Lower lobe of right lung (tissue), 2 donors: Measurements from ENCODE around the gene SLC22A7. TPM values are rescaled to one million over a fixed set of nuclear protein-coding genes. Genes with fewer than 3 reads are reported as not detected.

Experiments used
- ATAC-seq, 2 donors: fragments of 200-7000 bp; cut with Tn5 transposase; one replicate each; pipeline ENCODE4 v1.9.1; 2020 to 2022; ENCODE audit warnings: mild to moderate bottlenecking in 2 of 2, moderate library complexity in 2 of 2
- DNase-seq: peaks from one replicate; pipeline ENCODE4 v3.0.0-alpha.2; 2020
- H3K27ac ChIP-seq: fragments of 200-600 bp; one replicate; pipeline ENCODE4 v1.8.0; 2022
- H3K27me3 ChIP-seq: fragments of 200-600 bp; one replicate; pipeline ENCODE4 v1.8.0; 2022; ENCODE audit warnings: low read depth
- H3K36me3 ChIP-seq: fragments of 200-600 bp; one replicate; pipeline ENCODE4 v1.8.0; 2022; ENCODE audit warnings: mild to moderate bottlenecking
- H3K4me1 ChIP-seq: fragments of 200-600 bp; one replicate; pipeline ENCODE4 v1.8.0; 2022
- H3K4me3 ChIP-seq: fragments of 200-600 bp; one replicate; pipeline ENCODE4 v1.8.0; 2022; ENCODE audit warnings: mild to moderate bottlenecking
- H3K9me3 ChIP-seq: fragments of 200-600 bp; one replicate; pipeline ENCODE4 v1.8.0; 2022
- CTCF ChIP-seq: fragments of 200-600 bp; IDR thresholded peaks from one replicate; pipeline ENCODE4 v1.8.0; 2022; ENCODE audit warnings: antibody characterized with exemption, mild to moderate bottlenecking
- intact Hi-C: fragments of 100-400 bp; cut with DNase I; formaldehyde crosslinking; loops from one replicate; pipeline ENCODE4 v1.11.0; 2022
- total RNA-seq: library from RNA; stranded (reverse); fragmentation: NEBNext Ultra II Directional; extraction: Animal tissue kit (Norgen Biotek cat#: 25700); gene quantifications from one replicate; pipeline ENCODE4 v1.2.1, GENCODE V29; 2021
- donor health status: DM: no; HTN: yes; CAD: no; lungs with severe emphysema.

Gene SLC22A7
- total RNA-seq, 1 donor from 2014 or later = not detected

GRCh38 chr6:43274127-43274915, 23.7 kb upstream of the SLC22A7 start:
- H3K4me1 ChIP-seq = peaks cover 24% of the 10 kb centered on the region
- ATAC-seq = no peak
- no peak overlapping the region for H3K4me3 ChIP-seq
- peaks cover 34% of the 10 kb centered on the region for H3K27me3 ChIP-seq
- DNase-seq = no peak
- H3K36me3 ChIP-seq = no peaks in the 10 kb centered on the region
- H3K9me3 ChIP-seq = no peaks in the 10 kb centered on the region
- no peak for TF ChIP-seq CTCF
- intact Hi-C loops = no loop called here
- no peak overlapping the region for H3K27ac ChIP-seq

- Histone ChIP-seq H3K27ac (no peak overlapping the region), H3K4me3 (peak overlapping the region; percentile 50), H3K36me3 (no peaks in the 10 kb centered on the region), H3K9me3 (no peaks in the 10 kb centered on the region), H3K4me1 (peaks cover 19% of the 10 kb centered on the region), H3K27me3 (peaks cover 34% of the 10 kb centered on the region)
- intact Hi-C loops = no loop called here
- ATAC-seq (peak; percentile 4 to 28), DNase-seq (no peak)
- no peak for TF ChIP-seq CTCF
Observed at GRCh38 chr6:43274916-43275597, 23.0 kb upstream of the SLC22A7 start.

GRCh38 chr6:43275801-43276576, 22.1 kb upstream of the SLC22A7 start:
- Histone ChIP-seq H3K27me3 (peaks cover 34% of the 10 kb centered on the region), H3K9me3 (no peaks in the 10 kb centered on the region), H3K36me3 (no peaks in the 10 kb centered on the region), H3K27ac (no peak overlapping the region), H3K4me1 (peaks cover 19% of the 10 kb centered on the region), H3K4me3 (peak overlapping the region; percentile 50)
- ATAC-seq = no peak
- intact Hi-C loops = no loop called here
- TF ChIP-seq CTCF = no peak
- no peak for DNase-seq

GRCh38 chr6:43276577-43277305, 21.3 kb upstream of the SLC22A7 start:
- Histone ChIP-seq H3K27me3 (peaks cover 34% of the 10 kb centered on the region), H3K36me3 (no peaks in the 10 kb centered on the region), H3K9me3 (no peaks in the 10 kb centered on the region), H3K4me3 (no peak overlapping the region), H3K4me1 (peaks cover 19% of the 10 kb centered on the region), H3K27ac (no peak overlapping the region)
- intact Hi-C loops = no loop called here
- TF ChIP-seq CTCF = no peak
- DNase-seq = no peak
- ATAC-seq = no peak

- intact Hi-C loops = no loop called here
- H3K36me3 ChIP-seq = no peaks in the 10 kb centered on the region
- H3K4me3 ChIP-seq = no peak overlapping the region
- no peak for ATAC-seq
- H3K27me3 ChIP-seq = peaks cover 30% of the 10 kb centered on the region
- TF ChIP-seq CTCF = no peak
- peaks cover 19% of the 10 kb centered on the region for H3K4me1 ChIP-seq
- H3K9me3 ChIP-seq = no peaks in the 10 kb centered on the region
- H3K27ac ChIP-seq = no peak overlapping the region
- DNase-seq = no peak
Observed at GRCh38 chr6:43277306-43277642, 20.8 kb upstream of the SLC22A7 start.
